ENCODE results near the gene SYT5. TPM values are rescaled to one million over a fixed set of nuclear protein-coding genes. Genes with fewer than 3 reads are reported as not detected.

Gene SYT5
- not detected for total RNA-seq

GRCh38 chr19:55179606-55180484 lies at the start of gene SYT5:
Gene SYT5 (minus strand): TSS chr19:55180289. CDS start chr19:55179041, 1,248 bp downstream.

GRCh38 chr19:55228403-55229031 lies 48.4 kb upstream of the SYT5 start, which contains the start of gene TMEM86B:
Gene TMEM86B (minus strand): TSS chr19:55228763. CDS start chr19:55228741, 22 bp downstream.

GRCh38 chr19:55208880-55209692 lies 29.0 kb upstream of the SYT5 start, which contains the start of gene PTPRH:
Gene PTPRH (minus strand): TSS chr19:55209501. CDS start chr19:55209433, 68 bp downstream.

GRCh38 chr19:55166530-55167268 lies 13.4 kb downstream of the SYT5 start, which contains the start of gene DNAAF3:
Gene DNAAF3 (minus strand): TSS chr19:55166613. CDS start chr19:55166413, 200 bp downstream.

GRCh38 chr19:55157064-55157908 lies 22.8 kb downstream of the SYT5 start, which contains the start of gene TNNI3:
Gene TNNI3 (minus strand): TSS chr19:55157732. CDS start chr19:55157589, 143 bp downstream.

GRCh38 chr19:55149078-55150003 lies 30.7 kb downstream of the SYT5 start, which contains the start of gene TNNT1:
Gene TNNT1 (minus strand): TSS chr19:55149206. CDS start chr19:55147157, 2,049 bp downstream.

Small RNA genes within 50 kb of the gene (small RNA-seq; reads per million reads assigned to genes)
- gene MIR7975 (ENCODE audit: low replicate concordance), result not detected
- not detected for gene RF01210 (ENCODE audit: low replicate concordance)

Other genes with a start within 250 kb of the SYT5 start
- 0.06 TPM for gene NLRP7, start 232.8 kb downstream of the SYT5 start, total RNA-seq
- 13.8 TPM for gene NLRP2, start 213.9 kb downstream of the SYT5 start, total RNA-seq
- 0.47 TPM for gene GP6, start 142.0 kb downstream of the SYT5 start, total RNA-seq
- gene RDH13, start 117.1 kb downstream of the SYT5 start, total RNA-seq, result 35.1 TPM
- gene EPS8L1, start 104.4 kb downstream of the SYT5 start, total RNA-seq, result 32.5 TPM
- gene PPP1R12C, start 62.7 kb downstream of the SYT5 start, total RNA-seq, result 53.5 TPM
- 26.9 TPM for gene TNNT1, start 31.1 kb downstream of the SYT5 start, total RNA-seq
- gene TNNI3, start 22.6 kb downstream of the SYT5 start, total RNA-seq, result 1.1 TPM
- gene DNAAF3, start 13.7 kb downstream of the SYT5 start, total RNA-seq, result 5.2 TPM
- 0.76 TPM for gene PTPRH, start 29.2 kb upstream of the SYT5 start, total RNA-seq
- gene TMEM86B, start 48.5 kb upstream of the SYT5 start, total RNA-seq, result 1.3 TPM
- 37.1 TPM for gene PPP6R1, start 78.7 kb upstream of the SYT5 start, total RNA-seq
- gene HSPBP1, start 99.8 kb upstream of the SYT5 start, total RNA-seq, result 28.1 TPM
- gene BRSK1, start 103.7 kb upstream of the SYT5 start, total RNA-seq, result 11.2 TPM
- 2.1 TPM for gene TMEM150B, start 145.1 kb upstream of the SYT5 start, total RNA-seq
- gene KMT5C, start 159.6 kb upstream of the SYT5 start, total RNA-seq, result 22.5 TPM
- gene COX6B2, start 174.4 kb upstream of the SYT5 start, total RNA-seq, result 0.12 TPM
- gene GARIN5B, start 183.0 kb upstream of the SYT5 start, total RNA-seq, result not detected
- 0.41 TPM for gene IL11, start 190.2 kb upstream of the SYT5 start, total RNA-seq
- not detected for gene TMEM190, start 196.5 kb upstream of the SYT5 start, total RNA-seq
- 1.6 TPM for gene TMEM238, start 204.0 kb upstream of the SYT5 start, total RNA-seq
- 334 TPM for gene RPL28, start 205.6 kb upstream of the SYT5 start, total RNA-seq
- gene UBE2S, start 227.5 kb upstream of the SYT5 start, total RNA-seq, result 21.2 TPM

Measured in metanephros (tissue), 2 donors.